Gastroesophageal sphincter (tissue), 4 donors: ENCODE data around the gene EXOC3L4. TPM values are rescaled to one million over a fixed set of nuclear protein-coding genes. Genes with fewer than 3 reads are reported as not detected.

Experiments
- ATAC-seq: fragments of 150-250 bp; one replicate; pipeline ENCODE4 v1.9.1; 2016; ENCODE audit warnings: mild to moderate bottlenecking, moderate library complexity
- H3K27ac ChIP-seq, 4 donors: fragments of 200-600 bp; sonication (generic) in 3 of 4; 1 replicate in 3 of 4; 2 replicates in 1 of 4; pipeline ENCODE4 v1.5.1; 2016 to 2019
- H3K27me3 ChIP-seq: fragments of 200-600 bp; sonication (generic); one replicate; pipeline ENCODE4 v1.5.1; 2019
- H3K36me3 ChIP-seq, 2 donors: fragments of 200-600 bp; sonication (generic); one replicate each; pipeline ENCODE4 v1.5.1; 2019; ENCODE audit warnings: control low read depth in 1 of 2
- H3K4me1 ChIP-seq, 3 donors: fragments of 200-600 bp; sonication (generic); 1 replicate in 2 of 3; 2 replicates in 1 of 3; pipeline ENCODE4 v1.5.1; 2016 to 2019; ENCODE audit warnings: control low read depth in 2 of 3
- H3K4me3 ChIP-seq, 2 donors: fragments of 200-600 bp; sonication (generic); one replicate each; pipeline ENCODE4 v1.5.1; 2019; ENCODE audit warnings: mild to moderate bottlenecking in 1 of 2, moderate library complexity in 1 of 2
- H3K9me3 ChIP-seq, 3 donors: fragments of 200-600 bp; sonication (generic); one replicate each; pipeline ENCODE4 v1.5.1; 2017 to 2019; ENCODE audit warnings: control low read depth in 2 of 3
- EP300 ChIP-seq: sonication (generic); formaldehyde crosslinking; IDR thresholded peaks from one replicate; pipeline ENCODE4 v1.6.1; 2017; ENCODE audit warnings: antibody characterized with exemption, mild to moderate bottlenecking
- POLR2A ChIP-seq, 2 donors: fragments of 450-650 bp; IDR thresholded peaks; one replicate each; pipeline ENCODE4 v1.6.1; 2017; ENCODE audit warnings: antibody characterized with exemption in 2 of 2, mild to moderate bottlenecking in 2 of 2, moderate library complexity in 1 of 2
- POLR2AphosphoS5 ChIP-seq: sonication (generic); formaldehyde crosslinking; IDR thresholded peaks from one replicate; pipeline ENCODE4 v1.6.1; 2017; ENCODE audit warnings: antibody characterized with exemption
- WGBS, 2 donors: methylation state at CpG; one replicate each; pipeline ENCODE4 v1.1.5; 2018; ENCODE audit warnings: low coverage in 1 of 2; 5-methylcytosine and 5-hydroxymethylcytosine counted together
- total RNA-seq, 4 donors: library from RNA; depleted of rRNA; stranded (reverse); fragments of >200 nt; gene quantifications; one replicate each; pipeline ENCODE4 v1.1.0, GENCODE V29; 2016
- TF ChIP-seq, protein P1 (sequence below), 4 experiments: fragments of 200-600 bp in 2 of 4; fragments of 450-650 bp in 2 of 4; sonication (generic) in 1 of 4; IDR thresholded peaks; one replicate each; pipeline ENCODE4 v1.5.1; 2017 to 2019; ENCODE audit warnings: antibody characterized with exemption in 4 of 4, mild to moderate bottlenecking in 2 of 4, moderate library complexity in 2 of 4

EXOC3L4 gene
- total RNA-seq, 4 donors from 2014 or later: 0.40 to 3.6 (median 0.45) TPM; not detected in 1

DNA sequence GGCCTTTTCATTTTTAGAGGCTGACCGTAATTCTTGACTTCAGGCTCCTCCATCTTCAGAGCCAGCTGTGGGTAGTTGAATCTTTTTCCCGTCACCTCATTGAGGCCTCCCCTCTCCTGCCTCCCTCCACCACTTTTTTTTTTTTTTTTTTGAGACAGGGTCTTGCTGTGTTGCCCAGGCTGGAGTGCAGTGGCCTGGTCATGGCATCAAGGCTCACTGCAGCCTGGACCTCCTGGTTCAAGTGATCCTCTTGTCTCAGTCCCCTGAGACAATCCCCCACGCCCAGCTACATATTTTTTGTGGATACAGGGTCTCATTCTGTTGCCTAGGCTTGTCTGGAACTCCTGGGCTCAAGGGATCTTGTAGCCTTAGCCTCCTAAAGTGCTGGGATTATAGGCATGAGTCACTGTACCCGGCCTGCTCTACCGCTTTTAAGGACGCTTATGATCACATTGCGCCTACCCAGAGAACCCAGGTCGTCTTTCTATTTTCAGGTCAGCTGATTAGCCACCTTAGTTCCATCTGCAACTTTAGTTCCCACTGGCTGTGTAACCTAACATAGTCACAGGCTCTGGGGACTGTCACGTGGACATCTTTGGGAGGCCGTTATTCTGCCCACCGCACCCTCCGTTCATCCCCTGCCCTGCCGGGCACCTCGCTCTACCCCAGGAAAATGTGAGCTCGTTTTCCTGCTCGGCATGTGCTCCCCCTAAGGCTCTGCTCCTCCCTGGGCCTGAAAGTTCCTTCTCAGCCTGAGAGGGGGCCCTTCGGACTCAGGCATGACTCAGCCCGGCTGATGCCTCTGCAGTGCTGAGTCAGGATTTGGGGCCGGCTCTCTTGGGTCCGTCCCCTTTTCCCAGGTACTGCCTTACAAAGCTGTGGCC lies 42.1 kb downstream of the EXOC3L4 start:
- no peak for ATAC-seq
- H3K27ac ChIP-seq: peak overlapping the region in 1 of 4 donors; percentile 65
- no peaks in the 10 kb centered on the region for H3K9me3 ChIP-seq
- no peak overlapping the region for H3K4me3 ChIP-seq
- H3K27me3 ChIP-seq: peaks cover 32% of the 10 kb centered on the region
- TF ChIP-seq POLR2AphosphoS5 (no peak), POLR2A (IDR thresholded peaks at IDR 0.05) (no peak), EP300 (no peak)
- TF ChIP-seq, protein P1, sequence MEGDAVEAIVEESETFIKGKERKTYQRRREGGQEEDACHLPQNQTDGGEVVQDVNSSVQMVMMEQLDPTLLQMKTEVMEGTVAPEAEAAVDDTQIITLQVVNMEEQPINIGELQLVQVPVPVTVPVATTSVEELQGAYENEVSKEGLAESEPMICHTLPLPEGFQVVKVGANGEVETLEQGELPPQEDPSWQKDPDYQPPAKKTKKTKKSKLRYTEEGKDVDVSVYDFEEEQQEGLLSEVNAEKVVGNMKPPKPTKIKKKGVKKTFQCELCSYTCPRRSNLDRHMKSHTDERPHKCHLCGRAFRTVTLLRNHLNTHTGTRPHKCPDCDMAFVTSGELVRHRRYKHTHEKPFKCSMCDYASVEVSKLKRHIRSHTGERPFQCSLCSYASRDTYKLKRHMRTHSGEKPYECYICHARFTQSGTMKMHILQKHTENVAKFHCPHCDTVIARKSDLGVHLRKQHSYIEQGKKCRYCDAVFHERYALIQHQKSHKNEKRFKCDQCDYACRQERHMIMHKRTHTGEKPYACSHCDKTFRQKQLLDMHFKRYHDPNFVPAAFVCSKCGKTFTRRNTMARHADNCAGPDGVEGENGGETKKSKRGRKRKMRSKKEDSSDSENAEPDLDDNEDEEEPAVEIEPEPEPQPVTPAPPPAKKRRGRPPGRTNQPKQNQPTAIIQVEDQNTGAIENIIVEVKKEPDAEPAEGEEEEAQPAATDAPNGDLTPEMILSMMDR (IDR thresholded peaks at IDR 0.05): no peak
- 60 to 78% methylated on average over 11 to 17 of the region's 20 CpGs for WGBS, 2 donors
- peaks cover 0 to 47% of the 10 kb centered on the region in 2 donors for H3K36me3 ChIP-seq
- peaks cover 0 to 40% (median 13%) of the 10 kb centered on the region in 3 donors for H3K4me1 ChIP-seq

DNA sequence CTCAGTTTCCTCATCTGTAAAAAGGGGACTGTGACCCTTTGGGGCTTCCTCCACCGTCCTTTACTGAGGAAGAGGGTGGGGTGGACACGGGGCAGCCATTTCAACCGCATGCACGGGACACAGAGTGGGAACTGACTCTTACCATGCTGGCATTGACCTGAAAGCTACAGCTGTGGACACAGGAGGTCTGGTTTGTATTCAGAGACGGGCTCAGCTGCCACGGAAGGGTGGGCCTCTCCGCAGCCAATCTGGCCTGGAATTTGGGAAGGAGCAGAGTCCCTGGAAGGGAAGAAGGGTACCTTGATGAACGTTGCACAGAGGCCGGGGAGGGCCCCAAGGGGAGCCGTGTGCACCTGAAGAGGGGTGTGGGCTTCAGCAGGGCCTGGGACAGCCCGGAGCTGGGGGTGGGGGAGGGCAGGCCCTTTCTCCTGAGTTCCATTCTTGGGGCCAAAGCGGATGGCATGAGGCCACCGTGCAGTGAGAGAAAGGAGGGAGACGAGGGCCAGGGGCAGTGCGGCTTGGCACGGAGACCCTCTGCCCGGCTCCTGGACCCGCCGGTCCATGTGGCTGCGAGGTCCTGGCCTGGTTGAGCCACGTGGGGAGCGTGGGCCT lies 43.3 kb downstream of the EXOC3L4 start:
- H3K4me3 ChIP-seq: no peak overlapping the region
- peaks cover 0 to 30% (median 12%) of the 10 kb centered on the region in 3 donors for H3K4me1 ChIP-seq
- H3K27me3 ChIP-seq: peaks cover 44% of the 10 kb centered on the region
- no peaks in the 10 kb centered on the region for H3K9me3 ChIP-seq
- TF ChIP-seq, protein P1 (IDR thresholded peaks at IDR 0.05): no peak
- TF ChIP-seq POLR2A (IDR thresholded peaks at IDR 0.05) (no peak), EP300 (no peak), POLR2AphosphoS5 (no peak)
- peak overlapping the region in 3 of 4 donors; percentile 48 to 65 (median 55) for H3K27ac ChIP-seq
- no peak for ATAC-seq
- 57 to 78% methylated on average over 3 to 5 of the region's 22 CpGs for WGBS, 2 donors
- peaks cover 0 to 35% of the 10 kb centered on the region in 2 donors for H3K36me3 ChIP-seq

DNA sequence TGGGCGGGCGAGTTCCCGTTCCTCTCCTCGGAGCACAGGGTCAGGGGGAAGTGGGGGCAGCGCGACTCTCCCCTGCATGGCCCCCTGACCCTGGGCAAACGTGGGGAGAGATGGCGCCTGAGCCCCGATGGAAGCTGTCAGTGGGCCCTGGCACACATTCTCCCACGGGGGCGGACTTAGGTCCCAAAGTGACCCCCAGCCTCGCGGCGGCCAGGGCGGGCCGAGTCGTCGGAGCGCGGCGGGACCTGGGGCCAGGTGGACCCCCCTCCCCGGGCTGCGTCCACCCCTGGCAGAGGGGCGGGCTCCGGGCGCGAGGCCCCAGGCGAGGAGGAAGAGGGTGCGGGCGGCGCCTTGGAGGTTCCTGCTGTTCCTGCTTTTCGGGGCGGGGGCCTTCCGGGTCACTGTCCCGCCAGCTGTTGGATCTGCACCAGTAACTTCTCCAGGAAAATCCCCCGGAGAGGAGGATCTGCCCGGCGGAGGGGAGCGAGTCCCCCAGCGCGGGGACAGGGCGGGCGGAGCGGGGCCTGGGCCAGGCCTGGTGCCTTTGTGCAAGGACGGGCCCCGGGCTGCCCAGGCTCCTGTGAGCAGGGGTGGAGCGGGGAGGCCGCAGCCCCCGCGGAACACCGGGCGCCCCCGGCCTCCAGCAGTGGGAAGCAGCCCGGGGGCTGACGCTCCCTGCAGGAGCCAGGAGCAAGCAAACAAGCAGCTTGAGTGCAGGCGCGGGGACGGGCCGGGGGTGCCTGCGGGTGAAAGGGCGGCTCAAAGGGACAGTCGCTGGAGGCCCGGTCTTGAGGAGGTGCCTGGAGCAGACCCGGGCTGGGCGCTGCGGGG lies 44.0 kb downstream of the EXOC3L4 start:
- ATAC-seq: no peak
- Histone ChIP-seq H3K4me3 (peak overlapping the region in 1 of 2 donors; percentile 35), H3K9me3 (no peaks in the 10 kb centered on the region), H3K36me3 (peaks cover 0 to 28% of the 10 kb centered on the region in 2 donors), H3K4me1 (peaks cover 0 to 30% (median 12%) of the 10 kb centered on the region in 3 donors), H3K27me3 (peaks cover 51% of the 10 kb centered on the region), H3K27ac (peak overlapping the region in 3 of 4 donors; percentile 48 to 65 (median 55))
- WGBS, 2 donors: 4% methylated on average over 5 of the region's 66 CpGs; no CpG with 5 or more reads in 1 of the 2 donors
- TF ChIP-seq EP300 (no peak), POLR2A (IDR thresholded peaks at IDR 0.05) (no peak), POLR2AphosphoS5 (no peak)
- TF ChIP-seq, protein P1 (IDR thresholded peaks at IDR 0.05): no peak

DNA sequence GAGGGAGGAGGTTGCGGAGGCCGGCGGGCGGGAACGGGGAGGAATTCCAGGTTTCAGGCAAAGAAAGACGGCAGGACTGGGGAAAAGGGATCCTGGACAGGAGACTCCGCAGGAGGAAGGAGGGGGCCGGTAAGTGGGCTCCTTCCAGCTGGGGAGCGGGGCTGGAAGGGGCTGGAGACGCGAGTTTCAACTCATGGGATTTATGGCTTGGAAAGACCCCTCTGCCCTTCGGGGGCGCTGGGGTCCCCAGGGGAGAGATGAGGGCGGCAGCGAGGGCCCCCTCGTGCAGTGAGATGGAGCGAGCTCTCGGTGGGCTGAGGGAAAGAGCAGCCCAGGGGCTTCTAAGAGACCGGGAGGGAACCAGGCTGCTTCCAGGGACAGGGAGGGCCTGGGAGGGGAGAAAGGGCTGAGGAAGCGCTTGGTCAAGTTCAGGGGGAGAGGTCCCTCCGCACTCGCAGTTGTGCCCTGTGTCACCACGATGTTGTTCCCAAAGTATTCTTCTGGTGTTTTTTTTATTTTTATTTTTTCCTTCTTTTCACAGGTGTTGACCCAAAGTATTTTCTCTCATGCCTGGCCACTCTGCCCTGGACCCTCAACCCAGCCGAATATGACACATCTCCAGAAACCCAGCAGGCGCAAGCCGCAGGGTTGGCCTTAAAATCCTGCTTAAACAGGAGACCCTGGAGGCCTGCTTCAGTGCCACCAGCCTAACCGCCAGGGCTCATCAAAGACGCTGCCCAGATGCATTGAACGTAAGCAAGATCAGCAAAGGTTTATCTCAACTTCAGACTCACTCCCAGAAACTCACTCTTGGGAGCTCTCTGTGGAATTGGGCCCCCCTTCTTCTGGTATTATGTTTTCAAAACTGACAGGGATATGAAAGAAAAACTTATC lies 44.9 kb downstream of the EXOC3L4 start:
- Histone ChIP-seq H3K27ac (peak overlapping the region in 2 of 4 donors; percentile 55 to 65), H3K9me3 (no peaks in the 10 kb centered on the region)

More for the DNA sequence above, 44.9 kb downstream of the EXOC3L4 start:
- 59 to 80% methylated on average over 7 to 14 of the region's 29 CpGs for WGBS, 2 donors
- peaks cover 0 to 30% (median 12%) of the 10 kb centered on the region in 3 donors for H3K4me1 ChIP-seq
- H3K36me3 ChIP-seq: peaks cover 0 to 19% of the 10 kb centered on the region in 2 donors
- H3K27me3 ChIP-seq: peaks cover 54% of the 10 kb centered on the region
- no peak for ATAC-seq
- H3K4me3 ChIP-seq: peak overlapping the region in 1 of 2 donors; percentile 35
- TF ChIP-seq EP300 (no peak), POLR2AphosphoS5 (no peak), POLR2A (IDR thresholded peaks at IDR 0.05) (no peak)
- TF ChIP-seq, protein P1 (IDR thresholded peaks at IDR 0.05): no peak
